Right forelimb (tissue), 1 donor: ENCODE data around the gene PRKAR1B.
"Not testable (repeated sequence)": the region's sequence is repeated elsewhere in the genome, so short reads cannot be mapped to it uniquely, and the experiment has no call there.

Source experiments
- DNase-seq: peaks from one replicate; pipeline ENCODE4 v3.0.0-alpha.2; 2018

Gene PRKAR1B

GRCh38 chr7:665736-666453, 61.2 kb downstream of the PRKAR1B start:
- peak; percentile 55 for DNase-seq

DNA sequence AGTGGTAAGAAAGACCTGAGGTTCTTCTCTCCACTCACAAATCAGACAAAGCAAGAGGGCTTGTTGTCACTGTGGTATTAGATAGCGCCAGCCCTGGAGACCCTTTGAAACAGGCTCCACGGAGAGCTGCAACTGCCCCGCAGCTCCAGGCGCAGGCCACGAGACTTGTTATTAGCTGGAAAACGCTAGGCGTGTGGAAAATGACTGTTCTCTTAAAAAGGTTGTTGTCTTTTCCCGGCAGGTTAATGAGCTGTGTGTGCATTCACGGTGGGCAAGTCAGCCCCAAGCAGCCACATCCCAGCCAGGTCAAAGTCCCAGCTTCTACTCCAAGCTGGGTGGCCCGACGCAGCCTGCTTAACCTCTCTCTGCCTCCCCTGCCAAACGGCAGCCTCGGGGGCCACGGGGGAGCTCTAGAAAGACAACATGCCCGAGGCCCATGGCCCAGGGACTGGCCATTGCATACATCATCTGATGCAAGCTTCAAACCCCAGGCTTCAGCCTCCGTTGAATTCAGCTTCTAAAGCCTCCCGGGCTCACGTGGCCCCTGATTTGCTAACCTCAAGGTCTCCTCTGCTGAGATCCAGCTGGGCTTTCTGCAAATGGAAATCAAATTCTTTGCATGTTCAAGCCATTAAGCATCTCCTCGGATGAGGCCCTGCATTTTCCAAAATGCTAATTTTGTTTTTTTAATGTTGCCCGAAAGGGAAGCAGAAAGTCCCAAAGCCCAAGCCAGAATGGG, 61.9 kb downstream of the PRKAR1B start:
- DNase-seq, result no peak

GRCh38 chr7:664402-664775, 62.7 kb downstream of the PRKAR1B start:
- DNase-seq, result no peak

DNA sequence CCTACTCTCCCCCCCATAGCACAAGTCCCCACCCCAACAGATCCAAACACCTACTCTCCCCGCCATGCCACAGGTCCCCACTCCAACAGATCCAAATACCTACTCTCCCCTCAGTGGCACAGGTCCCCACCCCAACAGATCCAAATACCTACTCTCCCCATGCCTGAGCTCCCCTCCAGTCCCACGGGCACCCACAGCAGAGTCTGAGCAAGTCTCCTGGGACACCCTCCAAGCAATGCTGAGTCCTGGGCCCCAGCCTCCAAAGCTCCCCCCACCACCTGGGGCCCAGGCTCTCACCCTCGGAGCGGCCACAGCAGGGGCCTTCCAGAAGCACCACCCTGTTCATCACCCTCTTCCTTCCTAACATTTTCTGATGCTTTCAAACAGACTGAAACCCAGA, 64.5 kb downstream of the PRKAR1B start:
- no peak for DNase-seq

- no peak for DNase-seq
Measured at GRCh38 chr7:659996-660395, 67.1 kb downstream of the PRKAR1B start.

GRCh38 chr7:659306-659847, 67.7 kb downstream of the PRKAR1B start:
- no peak for DNase-seq

- no peak for DNase-seq
Measured at GRCh38 chr7:657565-658119, 69.4 kb downstream of the PRKAR1B start.

- DNase-seq, result not testable (repeated sequence)
Measured at GRCh38 chr7:657010-657409, 70.1 kb downstream of the PRKAR1B start.

GRCh38 chr7:655758-656157, 71.3 kb downstream of the PRKAR1B start:
- DNase-seq, result no peak

- no peak for DNase-seq
Measured at GRCh38 chr7:653829-654764, 73.0 kb downstream of the PRKAR1B start.

DNA sequence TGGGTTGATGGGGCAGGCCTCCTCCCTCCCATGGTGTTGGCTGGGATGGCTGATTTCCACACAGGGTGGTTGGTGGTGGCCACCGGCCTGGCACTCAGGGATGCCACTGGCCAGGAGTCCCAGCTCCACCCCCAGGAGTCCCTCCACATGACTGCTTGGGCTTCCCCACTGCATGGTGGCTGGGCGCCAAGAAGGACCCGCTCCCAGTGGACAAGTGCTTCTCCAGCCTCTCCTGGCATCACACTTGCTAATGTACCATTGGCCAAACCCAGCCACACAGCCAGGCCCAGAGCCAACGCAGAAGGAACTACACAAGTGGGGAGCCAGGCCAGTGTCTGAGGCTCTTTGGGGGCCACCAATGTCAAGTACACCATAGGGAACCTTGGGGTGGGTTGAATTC, 74.2 kb downstream of the PRKAR1B start:
- no peak for DNase-seq

- not testable (repeated sequence) for DNase-seq
Measured at GRCh38 chr7:652167-652566, 74.9 kb downstream of the PRKAR1B start.

DNA sequence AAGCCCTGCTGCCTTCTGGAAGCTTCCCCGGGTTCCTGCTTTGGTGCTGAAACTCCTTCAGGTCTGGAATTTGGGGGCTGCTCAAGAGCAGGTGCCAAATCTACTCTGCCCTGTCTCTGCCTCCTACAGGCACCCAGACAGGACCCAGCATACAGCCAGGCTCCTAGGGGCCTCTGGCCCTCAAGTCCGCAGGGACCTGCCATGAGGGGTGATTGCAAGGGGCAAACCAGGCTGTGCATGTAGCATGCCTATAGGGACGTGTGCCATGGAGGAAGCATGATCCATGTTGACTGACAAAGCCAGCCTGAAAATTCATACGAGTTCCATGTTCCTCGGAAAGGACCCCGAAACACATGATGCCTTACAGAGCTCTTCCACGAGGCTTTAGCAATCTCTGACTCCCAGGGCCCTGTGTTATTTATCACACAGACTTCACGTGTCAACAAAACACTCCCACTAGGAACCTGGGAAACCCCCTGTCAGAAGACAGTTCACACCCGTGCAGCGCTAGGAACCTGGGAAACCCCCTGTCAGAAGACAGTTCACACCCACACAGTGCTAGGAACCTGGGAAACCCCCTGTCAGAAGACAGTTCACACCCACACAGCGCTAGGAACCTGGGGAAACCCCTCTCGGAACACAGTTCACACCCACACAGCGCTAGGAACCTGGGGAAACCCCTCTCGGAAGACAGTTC, 75.9 kb downstream of the PRKAR1B start:
- no peak for DNase-seq

DNA sequence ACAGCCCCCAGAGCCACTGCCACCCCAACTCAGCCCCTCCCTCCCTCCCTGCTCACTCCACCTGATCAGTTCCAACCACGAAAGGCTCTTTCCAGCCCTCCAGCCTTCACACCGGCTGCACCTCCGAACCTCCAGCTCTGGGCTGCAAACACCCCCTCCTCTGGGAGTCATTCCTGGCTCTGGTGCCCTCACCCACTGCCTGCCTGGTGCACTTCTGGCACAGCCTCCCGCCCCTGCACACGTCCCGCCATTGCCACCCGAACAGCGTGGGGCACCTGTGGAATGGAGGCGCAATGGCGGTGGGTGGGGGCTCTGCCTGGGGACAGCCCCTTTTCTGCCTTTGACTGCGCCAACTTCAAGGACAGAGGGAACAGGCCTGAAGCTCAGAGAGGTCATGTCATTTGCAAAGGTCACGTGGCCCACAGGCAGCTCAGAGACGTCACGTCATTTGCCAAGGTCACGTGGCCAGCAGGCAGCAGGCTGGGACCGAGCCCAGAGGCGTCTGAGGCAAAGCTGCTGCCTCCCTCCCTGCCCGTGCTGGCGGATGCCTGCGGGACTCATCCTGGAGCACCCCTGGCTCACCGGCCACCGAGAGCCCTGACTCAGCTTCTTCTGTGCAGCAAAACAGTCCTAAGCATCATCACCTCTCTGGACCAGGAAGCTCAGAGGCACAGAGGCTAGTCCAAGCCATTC, 76.6 kb downstream of the PRKAR1B start:
- no peak for DNase-seq

- no peak for DNase-seq
Measured at GRCh38 chr7:646951-647350, 80.1 kb downstream of the PRKAR1B start.

GRCh38 chr7:646487-646886, 80.6 kb downstream of the PRKAR1B start:
- no peak for DNase-seq

DNA sequence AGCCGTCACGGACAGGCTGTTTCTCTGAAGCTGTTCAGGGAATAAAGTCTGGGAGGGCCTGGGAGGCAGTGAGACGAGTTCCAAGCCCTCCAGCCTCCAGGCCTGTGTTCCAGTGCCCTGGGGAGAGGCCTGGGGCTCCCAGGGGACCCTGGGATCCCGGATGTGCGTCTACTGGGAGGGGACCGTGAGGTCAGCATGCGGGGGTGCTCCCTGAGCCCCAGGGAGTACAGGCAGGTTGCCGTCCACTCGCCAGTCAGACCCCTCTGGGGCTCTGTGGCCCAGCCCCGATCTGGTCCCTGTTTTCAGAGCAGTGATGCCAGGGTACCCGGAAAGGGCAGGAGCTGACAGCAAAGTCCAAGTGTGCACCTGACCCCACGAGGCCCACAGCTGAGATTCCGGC, 81.5 kb downstream of the PRKAR1B start:
- DNase-seq, result no peak

DNA sequence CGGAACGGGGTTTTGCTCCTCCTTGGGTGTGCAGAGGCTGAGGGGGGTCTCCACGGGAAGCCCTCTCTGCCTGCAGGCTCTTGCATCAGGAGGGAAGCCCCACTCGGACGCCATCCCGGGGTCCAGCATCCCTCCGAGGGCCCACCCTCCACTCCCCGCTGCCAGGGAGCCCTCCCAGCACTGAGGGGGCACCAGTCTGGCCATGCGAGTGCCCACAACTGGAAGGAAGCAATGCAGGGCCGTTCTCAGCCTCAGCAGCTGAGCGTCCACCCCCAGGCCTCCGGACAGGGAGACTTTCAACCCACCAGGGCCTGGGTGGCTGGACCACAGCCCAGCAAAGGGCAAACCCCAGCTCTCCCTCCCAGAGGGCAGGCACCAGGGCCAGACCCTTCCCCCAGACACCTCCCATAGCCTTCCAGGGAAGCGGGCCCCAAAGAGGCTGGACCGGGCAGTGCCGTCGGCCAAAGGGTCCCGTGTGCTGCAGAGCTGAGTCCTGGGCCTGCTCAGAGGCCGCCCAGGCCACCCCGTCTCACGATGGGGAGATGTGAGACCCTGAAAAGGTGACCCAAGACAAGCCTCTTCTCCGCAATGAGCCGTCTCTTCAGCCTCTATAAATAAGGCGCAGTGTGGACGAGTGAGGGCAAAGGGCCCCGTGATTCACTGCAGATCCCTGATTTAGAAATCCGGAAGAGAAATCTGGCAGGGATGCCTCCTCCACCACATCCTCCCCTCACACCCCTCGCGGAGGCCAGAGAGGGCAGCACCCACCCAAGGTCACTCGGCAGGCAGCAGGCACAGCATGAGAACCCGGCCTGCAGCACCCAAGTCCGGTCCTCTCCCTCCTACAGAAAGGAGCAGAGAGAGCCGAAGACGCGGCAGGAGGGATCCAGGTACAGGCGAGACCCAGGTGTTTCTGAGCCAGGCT, 82.4 kb downstream of the PRKAR1B start:
- DNase-seq, result no peak

- no peak for DNase-seq
Measured at GRCh38 chr7:641966-642365, 85.1 kb downstream of the PRKAR1B start.

DNA sequence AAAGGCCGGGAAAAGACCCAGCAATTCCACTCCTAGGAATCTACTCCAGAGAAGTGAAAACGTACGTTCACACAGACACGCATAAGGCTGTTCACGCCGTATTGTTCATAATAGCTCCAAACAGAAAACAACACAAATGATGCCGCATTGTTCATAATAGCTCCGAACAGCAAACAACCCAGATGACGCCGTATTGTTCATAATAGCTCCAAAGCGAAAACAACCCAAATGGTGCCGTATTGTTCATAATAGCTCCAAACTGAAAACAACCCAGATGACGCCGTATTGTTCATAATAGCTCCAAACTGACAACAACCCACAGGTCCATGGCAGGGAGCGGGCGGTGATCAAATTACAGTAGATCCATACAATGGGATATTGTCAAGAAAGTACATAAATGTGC, 85.8 kb downstream of the PRKAR1B start:
- no peak for DNase-seq
